Small intestine (tissue), 7 donors: ENCODE results near the gene ALDH1A1. TPM values are rescaled to one million over a fixed set of nuclear protein-coding genes. Genes with fewer than 3 reads are reported as not detected.

Source experiments
- DNase-seq, 2 donors: peaks; one replicate each; pipeline versions ENCODE4 v3.0.0 to v3.0.0-alpha.2; 2013
- FAIRE-seq: peaks from 2 replicates; lab custom pipeline; 2012; peaks lifted over from hg19 to GRCh38; lab: Jason Lieb, UNC
- H3K27ac ChIP-seq, 3 donors: one replicate each; pipeline ENCODE4 v1.5.1; 2013; ENCODE audit warnings: low read length in 2 of 3, mild to moderate bottlenecking in 2 of 3, control low read depth in 1 of 3, inconsistent platforms in 1 of 3, low read depth in 1 of 3, moderate library complexity in 1 of 3
- H3K27me3 ChIP-seq, 3 donors: one replicate each; pipeline ENCODE4 v1.6.1; 2013; ENCODE audit warnings: low read length in 3 of 3, inconsistent platforms in 1 of 3; ENCODE audit not compliant: control insufficient read depth in 3 of 3, insufficient read depth in 3 of 3
- H3K36me3 ChIP-seq, 3 donors: one replicate each; pipeline ENCODE4 v1.6.1; 2013; ENCODE audit warnings: low read length in 3 of 3, inconsistent platforms in 1 of 3, low read depth in 1 of 3, mild to moderate bottlenecking in 1 of 3, moderate library complexity in 1 of 3; ENCODE audit not compliant: control insufficient read depth in 3 of 3, insufficient read depth in 2 of 3
- H3K4me1 ChIP-seq, 3 donors: one replicate each; pipeline ENCODE4 v1.6.1; 2013; ENCODE audit warnings: low read length in 2 of 3, inconsistent platforms in 1 of 3, low read depth in 1 of 3, mild to moderate bottlenecking in 1 of 3, moderate library complexity in 1 of 3; ENCODE audit not compliant: control insufficient read depth in 3 of 3, insufficient read depth in 2 of 3
- H3K4me3 ChIP-seq, 3 donors: one replicate each; pipeline ENCODE4 v1.5.1; 2013; ENCODE audit warnings: low read length in 3 of 3, control low read depth in 1 of 3, inconsistent platforms in 1 of 3, low read depth in 1 of 3, mild to moderate bottlenecking in 1 of 3, moderate library complexity in 1 of 3
- H3K9me3 ChIP-seq, 2 donors: one replicate each; pipeline ENCODE4 v1.6.1; 2013; ENCODE audit warnings: low read depth in 1 of 2, low read length in 1 of 2; ENCODE audit not compliant: control insufficient read depth in 2 of 2, insufficient read depth in 1 of 2
- WGBS, 3 donors: extraction: QIAGEN DNeasy Blood & Tissue Kit; methylation state at CpG; one replicate each; pipeline ENCODE4 v1.1.7; 2013; 5-methylcytosine and 5-hydroxymethylcytosine counted together
- polyA plus RNA-seq, 4 donors: library from polyadenylated mRNA; stranded (reverse) in 3 of 4; unstranded in 1 of 4; fragments of 200-250 nt in 3 of 4; fragments of 120-200 nt in 1 of 4; gene quantifications; one replicate each; pipeline versions ENCODE4 v1.2.1 to v1.2.3, GENCODE V29; 2013
- donor health status: healthy with polysubstance abuse.
- donor health status: control.
- donor health status: control.
- donor health status: Bipolar disorder and iron deficiency.
- donor health status: healthy.

ALDH1A1 gene
- polyA plus RNA-seq, 4 donors = 181 to 828 (median 255) TPM

DNA sequence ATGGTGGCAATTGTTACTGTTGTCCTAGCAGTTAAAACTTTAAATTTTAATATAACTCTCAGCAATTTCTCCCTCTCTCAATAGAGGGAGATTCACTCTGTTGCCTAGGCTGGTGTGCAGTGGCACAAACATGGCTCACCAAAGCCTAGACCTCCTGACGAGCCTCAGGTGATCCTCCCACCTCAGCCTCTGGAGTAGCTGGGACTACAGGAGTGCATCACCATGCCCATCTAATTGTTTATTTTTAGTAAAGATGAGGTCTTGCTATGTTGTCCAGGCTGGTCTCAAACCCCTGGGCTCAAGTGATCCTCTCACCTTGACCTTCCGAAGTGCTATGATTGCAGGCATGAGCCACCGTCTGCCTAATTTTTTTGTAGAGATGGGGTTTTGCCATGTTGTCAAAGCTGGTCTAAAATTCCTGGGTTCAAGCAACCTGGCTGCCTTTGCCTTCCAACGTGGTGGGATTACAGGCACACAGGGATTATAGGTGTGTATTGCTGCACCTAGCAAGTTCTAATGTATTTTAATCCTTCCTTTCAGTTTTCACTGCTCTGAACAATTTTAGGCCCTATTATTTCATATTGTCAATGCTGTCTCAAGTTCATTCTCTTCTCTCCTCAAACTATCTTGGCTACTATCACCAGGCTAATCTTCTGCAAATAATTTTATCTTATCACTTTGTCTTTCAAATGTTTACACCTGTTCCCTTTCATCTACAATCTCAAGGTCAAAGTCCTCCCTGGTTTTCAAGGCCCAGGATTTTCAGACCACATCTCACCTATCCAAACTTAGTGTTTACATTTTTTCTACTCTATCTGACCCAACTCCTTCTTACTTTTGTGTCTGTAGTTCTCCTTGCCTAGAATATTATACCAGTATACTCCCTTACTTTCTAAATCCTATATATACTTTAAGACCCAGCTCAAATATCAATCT, 18.9 kb downstream of the ALDH1A1 start:
- Histone ChIP-seq H3K4me3 (no peak overlapping the region), H3K27me3 (no peaks in the 10 kb centered on the region), H3K9me3 (no peaks in the 10 kb centered on the region), H3K36me3 (peaks cover 2 to 9% (median 5%) of the 10 kb centered on the region in 3 donors), H3K27ac (no peak overlapping the region), H3K4me1 (peaks cover 2 to 4% (median 3%) of the 10 kb centered on the region in 3 donors)
- FAIRE-seq = no peak
- DNase-seq = peak in 1 of 2 donors; percentile 50
- 73 to 80% (median 80%) methylated on average over 4 of the region's 4 CpGs for WGBS, 3 donors

DNA sequence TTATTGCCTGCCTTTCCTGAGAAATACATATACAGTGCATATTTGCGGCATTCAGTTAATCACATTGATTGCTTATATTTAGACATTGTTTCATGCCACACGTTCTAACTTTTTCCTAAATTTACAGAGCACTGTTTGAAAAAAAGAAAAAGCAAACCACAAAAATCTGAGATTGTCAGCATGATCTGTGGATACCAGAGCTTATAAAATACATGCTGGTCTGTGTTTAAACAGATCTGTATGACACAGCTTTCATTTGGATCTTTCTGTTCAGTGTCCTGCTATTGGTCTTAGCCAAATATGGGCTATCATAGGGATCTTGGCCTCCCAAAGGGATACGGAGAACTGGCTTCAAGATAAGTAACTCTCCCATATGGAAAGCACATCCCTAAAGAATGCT, 20.2 kb downstream of the ALDH1A1 start:
- FAIRE-seq = no peak

DNA sequence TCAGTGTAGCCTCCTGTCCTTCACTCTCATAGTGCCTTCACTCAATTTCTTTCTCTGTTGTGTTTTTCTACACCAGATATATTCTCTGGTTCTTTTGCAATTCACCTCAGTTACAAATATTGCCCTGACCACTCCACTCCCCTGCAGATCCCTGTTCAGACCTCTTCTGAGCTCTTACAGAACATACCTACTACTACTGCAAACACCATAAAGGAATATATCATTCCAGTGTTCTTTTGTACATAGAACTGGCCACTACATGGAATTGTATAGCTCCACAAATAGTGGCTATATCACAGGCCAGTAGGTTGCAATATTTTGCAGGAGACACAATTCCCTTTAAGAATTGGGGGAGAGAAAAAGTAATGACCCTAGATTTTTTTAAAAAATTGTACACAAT, 21.0 kb downstream of the ALDH1A1 start:
- peaks cover 2 to 9% (median 7%) of the 10 kb centered on the region in 3 donors for H3K36me3 ChIP-seq
- no peaks in the 10 kb centered on the region for H3K27me3 ChIP-seq
- no peak overlapping the region for H3K27ac ChIP-seq
- H3K4me1 ChIP-seq = peaks cover 2 to 4% (median 3%) of the 10 kb centered on the region in 3 donors
- no peak overlapping the region for H3K4me3 ChIP-seq
- no peaks in the 10 kb centered on the region for H3K9me3 ChIP-seq
- DNase-seq = no peak
- no peak for FAIRE-seq

More for the DNA sequence above, 20.2 kb downstream of the ALDH1A1 start:
- Histone ChIP-seq H3K9me3 (no peaks in the 10 kb centered on the region), H3K27me3 (no peaks in the 10 kb centered on the region), H3K36me3 (peaks cover 2 to 9% (median 5%) of the 10 kb centered on the region in 3 donors), H3K4me3 (no peak overlapping the region), H3K4me1 (peaks cover 2 to 4% (median 3%) of the 10 kb centered on the region in 3 donors), H3K27ac (no peak overlapping the region)
- WGBS, 3 donors = 76 to 82% (median 78%) methylated on average over 3 of the region's 3 CpGs
- DNase-seq = no peak

DNA sequence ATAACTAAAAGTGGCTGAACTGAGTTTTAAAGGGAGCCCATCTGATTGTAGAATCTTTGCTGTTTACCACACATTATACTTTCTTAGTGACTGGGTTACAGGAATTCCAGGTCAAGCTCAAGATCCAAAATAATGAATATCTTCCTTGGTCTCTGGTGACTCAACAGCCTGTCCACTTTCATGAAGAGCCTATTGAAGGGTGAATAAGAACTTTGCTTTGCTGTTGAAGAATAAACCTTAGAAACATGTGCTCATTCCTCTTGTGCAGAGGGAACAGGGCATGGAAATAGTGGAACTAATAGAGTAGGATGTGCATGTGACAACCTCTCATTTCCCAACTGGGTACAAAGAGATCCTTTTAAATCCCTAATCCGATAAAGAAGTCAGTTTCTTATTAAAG, 21.4 kb downstream of the ALDH1A1 start:
- H3K27ac ChIP-seq = no peak overlapping the region
- no peaks in the 10 kb centered on the region for H3K27me3 ChIP-seq
- peaks cover 0 to 2% (median under 1%) of the 10 kb centered on the region in 3 donors for H3K4me1 ChIP-seq
- no peak overlapping the region for H3K4me3 ChIP-seq
- H3K9me3 ChIP-seq = no peaks in the 10 kb centered on the region
- peaks cover 1 to 11% (median 7%) of the 10 kb centered on the region in 3 donors for H3K36me3 ChIP-seq
- no peak for DNase-seq
- 86 to 97% (median 92%) methylated on average over 1 of the region's 1 CpG for WGBS, 3 donors
- no peak for FAIRE-seq

DNA sequence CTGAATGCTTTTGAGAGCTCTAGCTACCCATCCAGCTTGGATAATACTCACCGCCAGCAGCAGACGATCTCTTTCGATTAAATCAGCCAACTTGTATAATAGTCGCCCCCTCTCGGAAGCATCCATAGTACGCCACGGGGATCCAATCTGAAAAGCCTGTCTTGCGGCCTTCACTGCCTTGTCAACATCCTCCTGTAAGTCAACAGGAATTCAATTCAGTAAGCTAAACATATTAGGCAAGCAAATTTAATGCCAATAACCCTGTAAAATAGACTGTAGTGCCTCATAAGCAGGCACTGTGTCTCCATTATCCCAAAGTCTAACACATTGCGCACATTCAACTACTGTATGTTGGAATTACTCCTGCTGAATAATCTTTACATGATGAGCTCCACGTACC, 22.0 kb downstream of the ALDH1A1 start:
- no peaks in the 10 kb centered on the region for H3K9me3 ChIP-seq
- H3K4me3 ChIP-seq = no peak overlapping the region
- WGBS, 3 donors = 92 to 95% (median 94%) methylated on average over 10 of the region's 10 CpGs
- no peaks in the 10 kb centered on the region for H3K4me1 ChIP-seq
- FAIRE-seq = no peak
- H3K27me3 ChIP-seq = no peaks in the 10 kb centered on the region
- H3K36me3 ChIP-seq = peaks cover 0 to 12% (median 7%) of the 10 kb centered on the region in 3 donors
- DNase-seq = no peak
- no peak overlapping the region for H3K27ac ChIP-seq

DNA sequence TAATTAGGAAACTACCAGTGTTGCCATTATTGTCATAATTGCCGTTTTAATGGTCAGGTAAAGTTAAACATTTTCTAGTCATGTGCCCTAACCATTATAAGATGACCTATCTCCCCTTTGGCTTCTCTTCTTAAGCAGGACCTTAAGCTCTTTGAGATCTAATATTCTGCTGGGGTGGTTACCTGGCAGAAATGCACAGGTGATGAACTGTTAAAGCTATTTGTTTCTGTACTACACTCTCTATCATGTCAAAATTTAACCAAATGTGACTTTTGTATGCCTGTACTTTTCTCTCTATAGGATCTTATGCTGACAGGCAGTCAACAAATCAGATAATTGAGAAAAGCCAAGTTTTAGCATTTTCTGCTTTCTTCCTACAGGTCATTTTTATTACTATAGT, 23.3 kb downstream of the ALDH1A1 start:
- Histone ChIP-seq H3K27me3 (no peaks in the 10 kb centered on the region), H3K27ac (no peak overlapping the region), H3K4me1 (peaks cover 0 to 3% (median 0%) of the 10 kb centered on the region in 3 donors), H3K9me3 (no peaks in the 10 kb centered on the region), H3K4me3 (no peak overlapping the region), H3K36me3 (peaks cover 0 to 12% (median 9%) of the 10 kb centered on the region in 3 donors)
- DNase-seq (no peak), FAIRE-seq (no peak)
- whole genome bisulfite sequencing, 3 donors = 85 to 92% (median 90%) methylated on average over 1 of the region's 1 CpG

DNA sequence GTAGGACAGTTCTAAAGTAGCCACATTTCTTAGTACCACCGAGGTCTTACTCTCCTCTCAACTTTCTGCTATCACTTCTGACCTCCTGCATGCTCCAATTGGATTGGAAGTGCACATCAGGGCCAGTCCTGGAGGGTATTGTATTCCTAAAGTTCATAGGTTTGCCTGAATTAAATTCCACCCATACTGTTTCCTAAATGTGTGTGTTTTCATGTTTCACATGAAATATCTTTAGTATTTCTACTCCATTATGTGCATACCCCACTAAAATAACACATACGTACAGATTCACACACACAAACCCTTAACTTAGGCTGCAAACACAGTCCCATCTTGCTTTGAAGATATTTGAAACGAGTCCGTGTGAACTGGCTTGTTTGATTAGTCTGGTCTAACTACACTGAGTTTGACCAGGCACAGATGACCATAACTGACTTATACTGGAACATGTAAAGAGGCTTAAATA, 24.8 kb downstream of the ALDH1A1 start:
- no peaks in the 10 kb centered on the region for H3K9me3 ChIP-seq
- H3K27ac ChIP-seq = no peak overlapping the region
- H3K27me3 ChIP-seq = no peaks in the 10 kb centered on the region
- H3K4me3 ChIP-seq = no peak overlapping the region
- no peak for DNase-seq
- 79 to 91% (median 82%) methylated on average over 4 of the region's 4 CpGs for WGBS, 3 donors
- no peak for FAIRE-seq
- H3K4me1 ChIP-seq = peaks cover 0 to 3% (median 0%) of the 10 kb centered on the region in 3 donors
- peaks cover 0 to 12% (median 7%) of the 10 kb centered on the region in 3 donors for H3K36me3 ChIP-seq

DNA sequence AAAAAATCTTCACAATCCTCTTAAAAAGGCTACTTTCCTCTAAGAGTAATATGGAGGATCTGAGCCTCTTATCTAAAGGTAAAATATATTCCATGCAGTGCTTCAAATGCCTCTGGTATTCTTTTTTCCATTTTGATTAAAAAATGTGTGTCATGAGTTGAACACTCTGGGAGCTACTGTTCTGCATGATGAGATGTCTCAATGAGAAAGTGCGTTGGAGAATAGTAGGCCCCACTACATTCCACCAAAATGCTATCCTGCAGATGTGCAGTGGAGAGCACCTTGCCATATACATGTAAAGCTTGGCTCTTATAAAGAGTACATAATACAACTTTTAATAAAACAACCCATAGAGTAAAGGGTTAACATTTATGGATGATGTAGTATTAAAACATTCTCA, 26.3 kb downstream of the ALDH1A1 start:
- no peaks in the 10 kb centered on the region for H3K9me3 ChIP-seq
- no peak overlapping the region for H3K4me3 ChIP-seq
- WGBS, 3 donors = 88 to 94% (median 90%) methylated on average over 1 of the region's 1 CpG
- no peaks in the 10 kb centered on the region for H3K27me3 ChIP-seq
- H3K4me1 ChIP-seq = peaks cover 0 to 3% (median 0%) of the 10 kb centered on the region in 3 donors
- H3K27ac ChIP-seq = no peak overlapping the region
- DNase-seq = no peak
- FAIRE-seq = no peak
- peaks cover 0 to 16% (median 7%) of the 10 kb centered on the region in 3 donors for H3K36me3 ChIP-seq
